GM18498 (cell line): Measurements from ENCODE around the gene IDH3G.

Experiments
- ATAC-seq: cut with Tn5 transposase; IDR thresholded peaks from one replicate; pipeline ENCODE4 v1.9.1; 2021; ENCODE audit warnings: mild to moderate bottlenecking, moderate library complexity; ENCODE audit not compliant: unreplicated experiment

Gene IDH3G

GRCh38 chrX:153773741-153774575 lies 20.2 kb downstream of the IDH3G start:
- ATAC-seq: no peak

DNA sequence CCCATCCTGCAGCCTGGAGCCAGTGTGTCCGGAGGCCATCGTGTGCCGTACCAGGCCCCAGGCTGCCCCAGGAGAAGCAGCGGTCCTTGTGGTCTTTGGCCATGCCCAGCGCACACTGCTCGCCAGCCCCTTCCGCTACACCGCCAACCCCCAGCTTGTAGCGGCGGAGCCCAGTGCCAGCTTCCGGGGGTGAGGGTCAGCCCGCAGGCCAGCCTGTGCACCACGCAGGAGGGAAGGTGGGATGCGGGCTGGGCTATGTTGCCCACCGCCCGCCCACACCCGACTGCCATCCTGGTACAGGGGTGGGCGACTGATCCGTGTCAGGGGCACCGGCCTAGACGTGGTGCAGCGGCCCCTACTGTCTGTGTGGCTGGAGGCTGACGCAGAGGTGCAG lies 21.0 kb downstream of the IDH3G start:
- no peak for ATAC-seq

DNA sequence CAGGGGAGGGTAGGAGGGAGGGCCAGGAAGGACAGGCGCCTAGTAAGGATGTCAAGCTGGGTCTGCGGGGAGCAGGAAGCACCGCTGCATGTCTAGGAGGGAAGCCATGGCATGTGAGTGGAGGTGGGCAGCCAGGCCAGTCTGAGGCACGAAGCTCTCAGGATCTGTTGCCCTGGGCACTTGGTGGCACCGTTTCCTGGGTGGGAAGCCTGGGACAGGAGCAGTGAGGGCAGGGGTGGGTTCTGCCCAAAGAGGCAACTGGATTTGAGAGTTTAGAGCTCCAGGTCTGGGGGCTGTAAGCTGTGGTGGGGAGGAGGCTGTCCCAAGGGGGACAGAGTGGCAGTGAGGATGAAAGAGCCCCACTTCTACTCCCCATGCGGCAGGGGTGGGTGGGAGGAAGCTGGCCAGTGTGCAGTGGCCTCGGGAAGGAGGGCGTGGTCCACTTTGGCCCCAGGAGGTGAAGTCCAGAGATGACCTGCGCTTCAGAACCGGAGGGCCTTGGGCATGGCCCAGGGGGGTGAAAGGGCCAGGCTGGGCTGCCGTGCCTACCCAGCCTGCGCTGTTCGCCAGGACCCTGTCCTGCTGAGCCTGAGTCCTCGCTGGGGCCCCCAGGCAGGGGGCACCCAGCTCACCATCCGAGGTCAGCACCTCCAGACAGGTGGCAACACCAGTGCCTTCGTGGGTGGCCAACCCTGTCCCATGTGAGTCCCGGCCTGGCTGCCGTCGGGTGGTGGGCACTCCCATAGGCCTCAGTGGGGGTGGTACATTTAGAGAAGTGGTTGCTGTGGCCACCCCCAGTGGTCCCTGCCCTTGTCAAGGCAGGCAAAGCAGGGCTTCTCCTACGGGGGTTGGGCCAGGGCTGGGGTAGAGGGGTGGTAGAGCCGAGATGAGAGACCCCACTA lies 21.6 kb downstream of the IDH3G start:
- ATAC-seq: no peak

- no peak for ATAC-seq
Measured at GRCh38 chrX:153771415-153772315, 22.5 kb downstream of the IDH3G start.

GRCh38 chrX:153770601-153771414 lies 23.4 kb downstream of the IDH3G start:
- no peak for ATAC-seq

GRCh38 chrX:153769865-153770600 lies 24.1 kb downstream of the IDH3G start:
- ATAC-seq: no peak

DNA sequence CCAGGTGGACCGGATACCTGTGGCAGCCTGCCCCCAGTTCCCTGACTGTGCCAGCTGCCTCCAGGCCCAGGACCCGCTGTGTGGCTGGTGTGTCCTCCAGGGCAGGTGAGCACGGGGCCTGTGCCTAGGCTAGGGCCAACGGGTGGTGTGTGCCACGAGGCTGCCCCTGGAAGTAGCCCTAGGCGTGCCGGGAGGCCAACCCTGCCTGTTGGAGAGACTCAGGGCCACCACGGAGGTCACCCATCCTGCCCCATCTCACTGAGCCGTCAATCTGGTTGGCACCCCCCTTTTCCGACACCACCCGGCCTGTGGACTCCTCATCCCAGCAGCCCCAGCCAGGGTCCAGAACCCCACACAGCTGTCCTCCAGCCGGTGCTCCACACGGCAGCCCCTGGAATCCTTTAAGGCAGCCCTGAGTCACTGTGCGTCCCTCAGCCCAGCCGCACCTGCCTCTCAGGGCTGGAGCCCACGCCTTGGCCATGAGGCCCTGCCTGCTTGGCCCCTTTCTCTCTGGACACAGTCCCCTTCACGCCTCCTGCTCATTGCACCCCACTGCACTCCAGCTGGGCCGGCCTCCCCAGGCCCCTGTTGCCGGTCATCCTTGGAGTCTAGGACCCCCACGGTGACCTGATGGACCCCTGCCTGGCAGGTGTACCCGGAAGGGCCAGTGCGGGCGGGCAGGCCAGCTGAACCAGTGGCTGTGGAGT lies 24.9 kb downstream of the IDH3G start:
- ATAC-seq: no peak

DNA sequence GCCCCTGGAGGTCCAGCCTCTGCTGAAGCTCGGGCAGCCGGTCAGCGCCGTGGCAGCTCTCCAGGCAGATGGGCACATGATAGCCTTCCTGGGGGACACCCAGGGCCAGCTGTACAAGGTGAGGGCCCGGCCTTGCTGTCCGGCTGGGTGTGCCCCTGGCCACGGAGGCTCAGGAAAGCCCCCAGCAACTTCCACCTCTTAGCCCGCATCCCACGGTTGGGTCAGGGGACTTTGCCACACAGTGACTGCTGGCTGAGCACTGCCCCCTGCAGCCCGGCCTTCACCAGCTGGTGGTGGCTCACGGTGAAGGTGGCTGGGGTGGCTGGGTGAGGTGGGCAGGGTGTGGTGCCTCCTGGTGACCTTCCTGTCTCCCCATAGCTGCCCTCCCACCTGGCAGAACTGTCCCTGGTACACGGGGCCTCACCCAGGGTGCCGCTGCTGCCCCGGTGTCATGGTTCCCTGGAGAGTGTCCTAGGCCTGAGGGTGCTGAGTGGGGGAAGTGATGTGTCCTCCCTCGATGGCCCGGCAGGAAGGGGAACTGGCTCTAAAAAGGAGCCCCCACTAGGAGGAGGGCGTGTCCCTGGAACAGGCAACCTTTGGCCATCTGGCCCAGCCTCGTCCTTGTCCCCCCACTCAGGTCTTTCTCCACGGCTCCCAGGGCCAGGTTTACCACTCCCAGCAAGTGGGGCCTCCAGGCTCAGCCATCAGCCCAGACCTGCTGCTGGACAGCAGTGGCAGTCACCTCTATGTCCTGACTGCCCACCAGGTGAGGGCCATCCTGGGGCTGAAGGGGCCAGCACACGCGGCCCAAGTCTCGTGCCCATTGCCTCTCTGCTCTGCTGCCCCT lies 25.6 kb downstream of the IDH3G start:
- no peak for ATAC-seq

GRCh38 chrX:153767674-153768055 lies 26.5 kb downstream of the IDH3G start:
- ATAC-seq: no peak

DNA sequence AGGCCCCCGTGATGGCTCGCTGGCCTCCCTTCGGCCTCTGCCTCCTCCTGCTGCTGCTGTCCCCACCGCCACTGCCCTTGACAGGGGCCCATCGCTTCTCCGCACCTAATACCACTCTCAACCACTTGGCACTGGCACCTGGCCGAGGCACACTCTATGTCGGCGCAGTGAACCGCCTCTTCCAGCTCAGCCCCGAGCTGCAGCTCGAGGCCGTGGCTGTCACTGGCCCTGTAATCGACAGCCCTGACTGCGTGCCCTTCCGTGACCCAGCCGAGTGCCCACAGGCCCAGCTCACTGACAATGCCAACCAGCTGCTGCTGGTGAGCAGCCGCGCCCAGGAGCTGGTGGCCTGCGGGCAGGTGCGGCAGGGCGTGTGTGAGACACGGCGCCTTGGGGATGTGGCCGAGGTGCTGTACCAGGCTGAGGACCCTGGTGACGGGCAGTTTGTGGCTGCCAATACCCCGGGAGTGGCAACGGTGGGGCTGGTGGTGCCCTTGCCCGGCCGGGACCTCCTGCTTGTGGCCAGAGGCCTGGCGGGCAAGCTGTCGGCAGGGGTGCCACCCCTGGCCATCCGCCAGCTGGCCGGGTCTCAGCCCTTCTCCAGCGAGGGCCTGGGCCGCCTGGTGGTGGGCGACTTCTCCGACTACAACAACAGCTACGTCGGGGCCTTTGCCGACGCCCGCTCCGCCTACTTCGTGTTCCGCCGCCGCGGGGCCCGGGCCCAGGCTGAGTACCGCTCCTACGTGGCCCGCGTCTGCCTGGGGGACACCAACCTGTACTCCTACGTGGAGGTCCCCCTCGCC lies 27.1 kb downstream of the IDH3G start:
- ATAC-seq: no peak

- ATAC-seq: no peak
Measured at GRCh38 chrX:153766098-153766817, 27.9 kb downstream of the IDH3G start.

DNA sequence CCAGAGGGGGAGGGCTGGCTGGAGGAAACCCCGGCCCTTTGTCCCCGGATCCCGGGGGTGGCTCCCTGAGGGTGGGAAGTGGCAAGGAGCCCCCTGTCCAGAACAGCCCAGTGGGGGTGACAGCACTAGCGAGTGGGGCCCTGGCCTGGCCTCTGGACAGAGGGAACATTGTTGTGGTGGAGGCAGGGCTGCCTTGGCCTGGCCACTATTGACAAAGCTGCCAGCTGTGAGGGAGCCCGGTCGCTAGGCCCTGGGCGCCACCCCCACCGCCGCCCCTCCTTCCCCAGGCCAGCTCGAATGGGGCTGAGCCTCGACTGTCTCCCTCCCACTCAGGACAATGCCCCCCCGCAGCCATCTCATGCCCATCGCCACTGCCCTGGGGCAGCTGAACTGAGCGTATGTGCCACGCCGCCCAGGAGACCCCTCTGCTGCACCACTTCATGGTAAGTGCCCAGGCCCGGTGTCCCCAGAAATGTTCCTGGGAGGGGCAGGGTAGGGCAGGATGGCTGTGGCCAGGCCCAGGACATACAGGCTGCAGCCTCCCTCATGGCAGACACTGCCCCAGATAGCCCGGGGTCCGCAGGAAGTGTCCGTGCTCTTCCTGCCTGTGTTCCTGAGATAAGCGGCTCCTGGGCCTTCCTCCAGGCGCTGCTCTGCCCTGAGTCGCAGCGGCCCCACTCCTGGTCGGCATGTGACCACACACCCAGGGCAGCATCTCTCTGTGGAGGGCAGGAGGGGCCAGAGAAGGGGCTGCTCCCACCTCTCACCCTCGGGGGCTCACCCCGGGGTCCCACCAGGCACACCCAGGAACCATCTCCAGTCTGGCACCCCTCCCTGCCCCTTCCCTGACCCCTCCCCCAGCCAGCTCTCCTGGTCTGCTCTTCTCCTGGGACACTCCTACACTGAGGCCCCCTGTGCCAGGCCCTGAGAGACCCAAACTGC lies 28.8 kb downstream of the IDH3G start:
- ATAC-seq: no peak

- no peak for ATAC-seq
Measured at GRCh38 chrX:153764786-153765137, 29.4 kb downstream of the IDH3G start.

- no peak for ATAC-seq
Measured at GRCh38 chrX:153763989-153764755, 30.0 kb downstream of the IDH3G start, which contains the start of gene PLXNB3. TSS of gene PLXNB3 (plus strand) at chrX:153764249. CDS start at chrX:153765536, 1,287 bp downstream.
